ENCODE measurements around the gene ELF2.

ELF2 gene

GRCh38 chr4:139082750-139083606 lies 94.0 kb downstream of the ELF2 start (continued):
- TF ChIP-seq FEZF1 (tag by site-specific recombination; IDR thresholded peaks at IDR 0.05) (peak; percentile 85), ZSCAN30 (tag by site-specific recombination; IDR thresholded peaks at IDR 0.05) (peak; percentile 70), SP3 (tag by site-specific recombination; IDR thresholded peaks at IDR 0.05) (peak; percentile 63), ZBTB26 (tag by site-specific recombination; optimal IDR thresholded peaks at IDR 0.05) (no peak), PRDM10 (tag by site-specific recombination; IDR thresholded peaks at IDR 0.05) (peak; percentile 28; the same call in 1 of the 2 replicates), ZNF488 (tag by site-specific recombination; IDR thresholded peaks at IDR 0.05) (no peak), WT1 (tag by site-specific recombination; IDR thresholded peaks at IDR 0.05) (peak; percentile 39; the same call in 1 of the 2 replicates), ZEB2 (tag by site-specific recombination; IDR thresholded peaks at IDR 0.05) (peak; percentile 52; the same call in 1 of the 2 replicates), ZNF366 (tag by site-specific recombination; conservative IDR thresholded peaks at IDR 0.05) (peak; percentile 74), ZNF664 (tag by site-specific recombination; IDR thresholded peaks at IDR 0.05) (peak; percentile 86), KLF10 (tag by site-specific recombination; IDR thresholded peaks at IDR 0.05) (peak; percentile 32; the same call in 1 of the 2 replicates), ZSCAN23 (tag by site-specific recombination; IDR thresholded peaks at IDR 0.05) (no peak), GLIS2 (tag by site-specific recombination; IDR thresholded peaks at IDR 0.05) (peak; percentile 79; the same call in 1 of the 2 replicates), ZNF610 (tag by site-specific recombination; IDR thresholded peaks at IDR 0.05; ENCODE audit: borderline replicate concordance) (0 out of 2 replicates have a peak, but pooled peaks have one; percentile 53), TRIM28 (IDR thresholded peaks at IDR 0.05; ENCODE audit: borderline replicate concordance, low read length) (peak; percentile 75), ZNF629 (tag by site-specific recombination; IDR thresholded peaks at IDR 0.05) (peak; percentile 68), BCL11B (tag by site-specific recombination; IDR thresholded peaks at IDR 0.05; ENCODE audit: low read depth) (peak; percentile 80; the same call in 1 of the 2 replicates), ZNF548 (tag by site-specific recombination; IDR thresholded peaks at IDR 0.05) (peak; percentile 95), ZNF362 (tag by site-specific recombination; IDR thresholded peaks at IDR 0.05) (0 out of 2 replicates have a peak, but pooled peaks have one; percentile 30), ZFP69B (tag by site-specific recombination; IDR thresholded peaks at IDR 0.05) (peak; percentile 28; the same call in 1 of the 2 replicates), OSR2 (tag by site-specific recombination; IDR thresholded peaks at IDR 0.05) (0 out of 2 replicates have a peak, but pooled peaks have one; percentile 32), KLF9 (tag by site-specific recombination; IDR thresholded peaks at IDR 0.05; ENCODE audit: low read depth) (no peak)
- TF ChIP-seq, protein P1, sequence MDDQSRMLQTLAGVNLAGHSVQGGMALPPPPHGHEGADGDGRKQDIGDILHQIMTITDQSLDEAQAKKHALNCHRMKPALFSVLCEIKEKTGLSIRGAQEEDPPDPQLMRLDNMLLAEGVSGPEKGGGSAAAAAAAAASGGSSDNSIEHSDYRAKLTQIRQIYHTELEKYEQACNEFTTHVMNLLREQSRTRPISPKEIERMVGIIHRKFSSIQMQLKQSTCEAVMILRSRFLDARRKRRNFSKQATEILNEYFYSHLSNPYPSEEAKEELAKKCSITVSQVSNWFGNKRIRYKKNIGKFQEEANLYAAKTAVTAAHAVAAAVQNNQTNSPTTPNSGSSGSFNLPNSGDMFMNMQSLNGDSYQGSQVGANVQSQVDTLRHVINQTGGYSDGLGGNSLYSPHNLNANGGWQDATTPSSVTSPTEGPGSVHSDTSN (CRISPR knock-in tag; IDR thresholded peaks at IDR 0.05): no peak
- TF ChIP-seq, protein P2, sequence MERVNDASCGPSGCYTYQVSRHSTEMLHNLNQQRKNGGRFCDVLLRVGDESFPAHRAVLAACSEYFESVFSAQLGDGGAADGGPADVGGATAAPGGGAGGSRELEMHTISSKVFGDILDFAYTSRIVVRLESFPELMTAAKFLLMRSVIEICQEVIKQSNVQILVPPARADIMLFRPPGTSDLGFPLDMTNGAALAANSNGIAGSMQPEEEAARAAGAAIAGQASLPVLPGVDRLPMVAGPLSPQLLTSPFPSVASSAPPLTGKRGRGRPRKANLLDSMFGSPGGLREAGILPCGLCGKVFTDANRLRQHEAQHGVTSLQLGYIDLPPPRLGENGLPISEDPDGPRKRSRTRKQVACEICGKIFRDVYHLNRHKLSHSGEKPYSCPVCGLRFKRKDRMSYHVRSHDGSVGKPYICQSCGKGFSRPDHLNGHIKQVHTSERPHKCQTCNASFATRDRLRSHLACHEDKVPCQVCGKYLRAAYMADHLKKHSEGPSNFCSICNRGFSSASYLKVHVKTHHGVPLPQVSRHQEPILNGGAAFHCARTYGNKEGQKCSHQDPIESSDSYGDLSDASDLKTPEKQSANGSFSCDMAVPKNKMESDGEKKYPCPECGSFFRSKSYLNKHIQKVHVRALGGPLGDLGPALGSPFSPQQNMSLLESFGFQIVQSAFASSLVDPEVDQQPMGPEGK (tag by site-specific recombination; IDR thresholded peaks at IDR 0.05): peak; percentile 92
